Measurements from ENCODE around the gene RTKN2. TPM values are rescaled to one million over a fixed set of nuclear protein-coding genes. Genes with fewer than 3 reads are reported as not detected.

The RTKN2 gene
- total and polyA plus RNA-seq, 3 donors from 2014 or later = 6.3 to 9.1 (median 7.5) TPM

Other genes with a start within 250 kb of the RTKN2 start
- gene ZNF365, start 105.5 kb upstream of the RTKN2 start, total RNA-seq = 1 to 10 TPM; 1.2 to 2.8 TPM
- gene ZNF365, start 105.5 kb upstream of the RTKN2 start, polyA plus RNA-seq (ENCODE audit: insufficient read depth, low read depth, low replicate concordance) = 1.0 TPM